GM12873 (cell line): ENCODE data around the gene CHN1.

Experiments used
- CTCF ChIP-seq: IDR thresholded peaks from 2 replicates; pipeline ENCODE4 v1.5.1; 2012; ENCODE audit warnings: low read depth, mild to moderate bottlenecking, moderate library complexity, low read length, control low read depth; ENCODE audit not compliant: insufficient read depth; ENCODE audit errors: missing control alignments

Gene CHN1

DNA sequence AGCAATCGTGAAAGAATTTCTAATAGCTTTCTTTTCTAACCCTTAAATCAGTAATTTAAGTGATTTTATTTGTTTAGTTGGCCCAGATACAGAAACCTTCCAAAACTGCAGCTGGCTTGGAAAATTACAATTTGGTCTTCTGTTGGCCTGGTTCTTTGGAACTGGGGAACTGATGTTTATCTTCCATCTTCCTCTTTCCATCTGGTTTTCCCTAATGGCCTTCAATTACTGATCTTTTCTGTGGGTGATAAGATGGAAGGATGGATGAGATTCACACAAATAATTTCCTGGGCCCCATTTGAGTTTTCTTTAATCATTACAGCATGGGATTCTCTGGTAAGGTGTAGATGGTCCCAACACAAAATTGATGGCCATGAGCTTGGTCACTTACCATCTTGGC lies 134.4 kb downstream of the CHN1 start:
- TF ChIP-seq CTCF = no peak

- no peak for TF ChIP-seq CTCF
Observed at GRCh38 chr2:174868878-174869277, 136.3 kb downstream of the CHN1 start.

DNA sequence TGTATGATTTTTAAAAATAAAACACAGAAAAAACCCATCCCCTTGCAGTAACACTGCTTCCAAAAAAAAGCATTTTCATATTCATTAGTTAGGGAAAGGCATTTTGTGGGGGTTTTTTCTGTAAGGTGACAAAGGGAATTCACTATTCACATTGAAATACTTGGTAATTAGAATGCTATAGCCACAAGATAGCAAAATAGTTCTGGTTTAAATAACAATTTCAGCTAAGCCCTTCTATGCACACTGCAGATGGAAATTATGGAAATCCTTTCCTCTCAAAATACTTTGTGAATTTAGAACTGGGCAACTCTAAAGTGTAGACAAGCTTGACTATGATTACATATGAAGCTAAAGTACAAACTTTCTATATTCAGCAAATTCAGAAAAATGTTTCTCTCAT lies 138.8 kb downstream of the CHN1 start:
- no peak for TF ChIP-seq CTCF

GRCh38 chr2:174863183-174863582 lies 142.0 kb downstream of the CHN1 start:
- no peak for TF ChIP-seq CTCF

DNA sequence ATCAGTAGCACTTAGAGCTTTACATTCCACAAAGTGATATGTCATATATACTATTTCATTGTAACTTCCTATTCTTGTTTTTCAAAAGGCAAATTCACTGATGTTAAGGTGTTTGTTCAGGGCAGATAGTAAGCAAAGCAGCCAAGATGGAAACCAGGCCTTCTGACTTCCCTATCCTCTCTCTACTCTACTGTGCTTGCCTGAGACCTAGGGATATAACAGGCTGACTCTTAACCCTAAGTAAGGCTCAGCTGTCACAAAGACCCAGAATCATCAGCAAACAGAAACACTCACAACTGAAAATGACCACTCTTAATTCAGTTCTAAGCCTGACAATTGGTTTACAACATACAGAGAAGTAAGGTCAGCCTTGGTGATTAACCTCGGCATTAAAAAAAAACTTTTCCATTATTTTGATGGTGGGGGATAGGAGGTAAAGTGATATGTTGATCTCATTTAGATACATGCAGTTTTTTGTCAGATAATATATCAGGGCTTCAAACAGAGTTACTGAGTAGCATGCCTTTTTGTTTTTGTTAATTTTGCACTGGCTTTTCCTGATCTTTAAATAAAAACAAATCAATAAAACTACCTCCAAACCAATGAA lies 145.5 kb downstream of the CHN1 start:
- no peak for TF ChIP-seq CTCF

GRCh38 chr2:174858745-174859144 lies 146.4 kb downstream of the CHN1 start:
- no peak for TF ChIP-seq CTCF

DNA sequence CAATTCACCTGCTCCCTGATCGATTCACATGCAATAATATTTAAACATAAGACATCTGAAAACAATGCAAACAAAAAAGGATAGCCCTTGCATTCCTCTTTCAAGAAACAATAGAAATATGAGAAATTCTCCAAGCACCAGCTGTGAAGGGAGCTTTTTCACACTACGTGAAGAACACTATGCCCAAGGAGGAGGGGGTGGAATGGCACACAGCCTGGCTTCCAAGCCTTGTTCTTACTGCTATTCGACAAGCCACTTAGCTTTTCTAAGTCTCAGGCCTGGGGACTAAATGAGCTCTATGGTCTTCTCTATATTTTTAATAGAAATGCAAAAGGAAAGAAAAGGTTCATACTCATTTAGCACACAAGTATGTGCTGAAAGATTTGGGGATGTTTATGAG lies 148.7 kb downstream of the CHN1 start:
- no peak for TF ChIP-seq CTCF
